GM11168 (cell line): Measurements from ENCODE around the gene DCAF15.

Experiments
- in situ Hi-C: fragments of 300-500 bp; cut with MboI; formaldehyde crosslinking; loops from one replicate; pipeline ENCODE4 v1.12.0; 2022; ENCODE audit warnings: low sequenced_read_pairs; ENCODE audit not compliant: unreplicated experiment

Gene DCAF15

DNA sequence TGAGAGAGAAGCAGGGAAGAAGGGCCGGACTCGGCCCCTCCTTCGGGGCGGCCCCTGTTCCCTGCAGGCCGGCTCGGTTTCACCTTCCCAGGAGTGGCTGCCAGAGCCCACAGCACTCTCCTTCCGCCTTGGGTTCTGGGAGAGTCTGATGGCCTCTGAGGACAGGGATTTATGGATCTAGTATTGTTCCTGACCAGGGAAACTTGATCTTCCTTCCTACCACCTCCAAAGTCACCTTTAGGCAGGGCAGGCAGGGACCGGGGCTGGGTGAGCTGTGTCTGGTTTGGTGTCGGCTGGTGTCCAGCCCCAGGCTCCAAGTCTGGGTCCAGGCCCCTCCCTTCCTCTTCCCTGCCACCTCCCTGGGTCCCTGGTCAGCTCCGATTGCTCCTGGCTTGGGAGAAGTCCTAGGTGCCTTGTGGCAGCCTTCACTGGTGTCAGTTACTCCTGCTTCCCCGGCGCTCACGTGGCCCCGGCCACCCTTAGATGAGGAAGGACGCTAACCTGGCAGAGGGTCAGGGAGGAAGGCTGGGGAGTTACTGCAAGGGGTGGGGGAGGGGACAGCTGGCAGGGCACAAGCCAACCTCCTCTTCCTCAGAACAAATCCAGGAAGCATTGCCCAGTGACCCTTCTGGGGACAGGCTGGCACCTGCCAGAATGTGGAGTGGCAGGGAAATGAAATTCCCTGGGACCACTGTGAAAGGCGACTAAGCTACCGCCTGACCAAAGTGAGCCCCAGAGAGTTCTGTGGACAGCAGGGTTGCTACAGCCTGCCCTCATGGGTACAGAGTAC lies 35.0 kb downstream of the DCAF15 start:
- in situ Hi-C loops: no loop called here

DNA sequence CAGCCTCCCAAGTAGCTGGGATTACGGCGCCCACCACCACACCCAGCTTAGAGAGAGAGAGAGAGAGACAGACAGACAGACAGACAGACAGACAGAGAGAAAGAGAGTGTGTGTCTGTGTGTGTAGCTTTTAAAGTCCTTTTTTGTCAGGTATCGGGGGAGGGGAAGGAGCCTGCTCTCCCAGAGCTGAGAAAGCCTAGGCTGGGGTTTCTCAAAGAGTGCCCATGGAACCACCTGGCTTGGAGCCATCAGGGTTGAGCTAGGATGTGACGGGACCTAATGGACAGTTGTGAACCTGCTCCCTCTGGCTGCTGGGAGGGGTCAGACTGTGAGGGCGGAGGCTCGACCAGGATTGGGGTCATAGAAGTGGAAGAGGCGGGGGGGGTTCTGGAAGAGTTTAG lies 37.2 kb downstream of the DCAF15 start:
- in situ Hi-C loops: no loop called here

DNA sequence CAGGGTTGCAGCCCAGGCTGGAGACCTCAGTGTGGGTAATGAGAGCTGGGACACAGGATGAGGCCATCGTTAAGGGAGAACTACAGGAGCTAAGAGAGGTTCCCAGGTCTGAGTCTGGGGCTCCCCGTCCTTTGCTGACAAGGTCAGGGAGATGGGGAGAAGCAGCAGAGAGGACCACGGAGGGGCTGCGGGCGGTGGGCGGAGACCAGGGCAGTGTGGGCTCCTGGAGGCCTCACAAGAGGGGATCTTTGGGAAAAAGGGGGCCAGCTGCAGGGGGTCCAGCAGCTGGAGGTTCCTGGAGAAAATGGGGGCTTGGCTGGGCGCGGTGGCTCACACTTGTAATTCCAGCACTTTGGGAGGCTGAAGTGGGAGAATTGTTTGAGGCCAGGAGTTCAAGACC lies 37.8 kb downstream of the DCAF15 start:
- in situ Hi-C loops: no loop called here

DNA sequence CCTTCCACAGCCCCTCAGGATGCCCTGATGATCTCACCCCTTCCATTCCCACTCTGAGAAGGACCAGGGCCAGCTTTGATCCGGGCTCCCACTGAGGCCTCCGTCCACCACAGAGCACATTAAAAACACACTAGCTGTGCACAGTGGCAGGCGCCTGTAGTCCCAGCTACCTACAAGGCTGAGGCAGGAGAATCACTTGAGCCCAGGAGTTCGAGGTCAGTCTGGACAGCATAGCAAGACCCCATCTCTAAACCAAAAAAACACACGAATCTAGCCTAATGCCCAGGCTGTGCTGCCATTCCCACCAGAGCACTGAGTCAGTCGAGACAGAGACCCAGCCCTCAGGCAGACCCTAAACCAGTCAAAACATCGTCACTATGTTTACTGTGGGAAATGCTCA lies 39.7 kb downstream of the DCAF15 start:
- in situ Hi-C loops: no loop called here

DNA sequence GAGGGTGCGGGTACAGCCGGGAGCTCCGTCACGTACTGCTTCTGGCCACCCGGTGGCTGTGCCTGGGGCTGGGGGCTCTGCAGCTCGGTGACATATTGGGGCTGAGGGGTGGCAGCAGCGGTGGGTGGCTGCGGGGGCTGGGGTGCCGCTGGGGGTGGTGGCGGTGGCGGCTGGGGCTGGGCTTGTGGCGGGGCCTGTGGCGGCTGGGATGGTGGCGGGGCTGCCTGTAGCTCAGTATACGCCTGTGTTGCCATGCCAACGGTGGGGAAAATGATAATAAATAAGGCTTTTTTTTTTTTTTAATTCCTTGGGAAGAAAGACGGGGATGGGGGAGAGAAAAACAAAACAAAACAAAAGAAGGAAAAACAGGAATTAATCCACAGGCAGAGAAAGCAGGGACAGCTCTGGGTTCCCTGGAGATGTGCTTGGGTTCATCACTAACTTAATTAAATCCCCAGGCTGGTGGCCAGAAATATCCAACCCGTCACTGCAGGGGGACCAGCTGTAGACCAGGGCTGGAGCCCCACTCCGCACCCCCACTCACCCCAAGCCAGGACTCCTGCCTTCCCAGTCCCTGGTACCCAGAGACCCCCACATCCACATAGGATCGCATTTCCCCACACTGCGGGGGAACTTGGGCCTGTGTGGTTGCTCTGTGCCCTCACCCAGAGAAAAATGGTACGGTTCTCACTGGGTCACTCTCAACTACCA lies 41.4 kb downstream of the DCAF15 start:
- in situ Hi-C loops: no loop called here

DNA sequence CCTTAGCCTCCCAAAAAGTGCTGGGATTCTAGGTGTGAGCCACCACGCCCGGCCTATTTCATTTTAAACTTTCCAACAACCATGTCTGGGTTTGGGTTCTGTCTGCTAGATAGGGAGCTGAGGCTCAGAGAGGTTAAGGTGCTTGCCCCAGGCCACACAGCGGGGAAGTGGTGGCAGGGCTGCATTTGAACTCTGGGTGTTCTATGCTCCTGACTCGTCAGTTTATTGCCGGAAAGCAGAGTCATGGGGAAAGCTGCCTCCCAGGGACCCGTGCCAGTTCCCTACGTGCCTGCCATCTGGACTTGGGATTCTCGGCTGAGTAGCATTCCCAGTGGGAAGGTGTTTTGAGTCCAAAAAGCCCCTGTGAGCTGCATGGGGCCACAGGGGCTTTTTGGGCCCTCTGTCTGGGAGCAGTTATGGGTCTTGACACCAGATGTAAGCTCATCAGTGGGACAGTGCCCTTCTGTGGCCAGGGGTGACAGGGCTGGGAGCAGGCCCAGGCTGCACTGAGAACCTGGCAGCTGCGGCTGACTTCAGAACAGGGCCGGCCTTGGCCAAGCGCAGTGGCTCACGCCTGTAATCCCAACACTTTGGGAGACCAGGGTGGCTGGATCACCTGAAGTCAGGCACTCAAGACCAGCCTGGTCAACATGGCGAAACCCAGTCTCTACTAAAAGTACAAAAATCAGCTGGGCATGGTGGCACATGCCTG lies 42.9 kb downstream of the DCAF15 start:
- in situ Hi-C loops: no loop called here

DNA sequence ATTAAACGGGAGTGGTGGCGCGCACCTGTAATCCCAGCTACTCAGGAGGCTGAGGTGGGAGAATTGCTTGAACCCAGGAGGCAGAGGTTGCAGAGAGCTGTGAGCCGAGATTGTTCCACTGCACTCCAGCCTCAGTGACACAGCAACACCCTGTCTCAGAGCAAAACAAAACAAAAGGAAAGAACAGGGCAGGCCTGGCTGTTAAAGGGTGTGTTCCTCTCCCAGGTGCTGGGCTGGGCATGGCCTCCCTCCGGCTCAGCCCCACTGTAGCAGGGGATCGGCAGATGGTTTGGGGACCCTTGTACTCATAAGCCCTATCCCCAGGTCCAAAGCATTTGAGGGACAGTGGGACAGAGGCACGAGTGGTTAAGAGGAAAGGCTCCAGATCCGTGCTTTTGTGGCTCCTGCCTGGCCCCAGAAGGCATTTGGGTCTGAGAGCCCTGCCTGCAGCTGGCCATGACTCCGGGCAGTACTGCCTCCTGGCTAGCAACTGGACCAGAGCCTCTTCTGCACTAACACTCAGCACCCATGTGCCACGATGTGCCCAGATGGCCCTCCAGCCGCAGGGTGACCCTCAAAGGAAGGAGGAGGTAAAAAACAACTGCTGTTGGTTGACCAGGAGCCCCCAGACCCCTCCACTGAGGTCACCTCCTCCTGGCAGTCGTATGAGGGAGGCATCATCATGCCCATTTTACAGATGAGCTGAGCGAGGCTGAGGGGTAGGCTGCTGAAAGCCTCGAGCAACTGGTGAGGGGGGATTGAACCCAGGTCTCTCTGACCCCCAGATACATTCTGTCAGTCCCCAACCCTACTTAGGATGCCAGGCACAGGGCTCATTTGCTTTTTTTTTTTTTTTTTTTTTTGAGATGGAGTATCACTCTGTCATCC lies 43.8 kb downstream of the DCAF15 start:
- in situ Hi-C loops: no loop called here

DNA sequence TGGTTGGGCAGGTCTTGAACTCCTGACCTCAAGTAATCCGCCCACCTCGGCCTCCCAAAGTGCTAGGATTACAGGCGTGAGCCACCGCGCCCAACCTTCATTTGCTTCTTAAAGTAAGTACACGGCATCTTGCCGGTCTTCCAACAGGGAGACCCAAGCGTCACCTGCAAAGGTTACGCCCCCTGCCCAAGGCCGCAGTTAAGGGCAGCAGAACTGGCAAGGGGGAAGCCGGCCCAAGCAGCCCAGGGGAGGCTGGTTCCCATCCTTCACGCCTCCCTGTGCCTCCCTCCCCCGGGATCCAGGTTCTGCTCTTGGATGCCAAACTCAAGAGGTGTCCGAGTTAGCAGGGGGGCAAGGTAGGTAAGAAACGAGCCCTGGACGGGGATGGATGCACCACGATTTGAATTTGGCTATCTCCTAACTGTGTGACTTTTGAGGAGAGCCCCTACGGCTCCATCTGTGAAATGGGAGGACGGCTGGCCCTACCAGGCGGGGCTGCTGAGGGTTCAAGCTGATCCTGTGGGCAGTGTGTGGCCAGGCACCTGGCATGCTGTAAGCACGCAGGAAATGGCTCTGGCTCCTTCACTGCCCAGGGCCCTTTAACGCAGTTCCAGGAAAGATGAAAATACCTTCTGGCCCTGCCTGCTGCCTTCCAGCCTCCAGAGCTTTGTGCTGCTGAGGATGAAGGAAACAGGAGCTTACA lies 44.8 kb downstream of the DCAF15 start:
- in situ Hi-C loops: no loop called here

DNA sequence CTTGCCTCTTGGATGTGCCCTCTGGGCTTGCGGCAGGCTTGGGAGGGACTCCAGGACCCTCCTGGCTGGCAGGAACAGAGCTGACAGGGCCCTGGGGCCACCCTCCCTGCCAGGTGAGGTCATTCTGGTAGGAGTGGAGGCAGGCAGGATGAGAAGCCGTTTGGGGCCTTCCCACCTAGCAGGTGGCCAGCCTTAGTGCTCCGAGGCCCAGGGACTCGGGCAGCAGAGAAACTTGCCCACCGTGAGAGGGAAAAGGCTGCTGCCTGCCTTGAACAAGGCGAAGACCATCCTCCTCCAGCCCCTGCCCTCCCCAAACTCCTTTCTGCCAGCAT lies 45.3 kb downstream of the DCAF15 start:
- in situ Hi-C loops: no loop called here

DNA sequence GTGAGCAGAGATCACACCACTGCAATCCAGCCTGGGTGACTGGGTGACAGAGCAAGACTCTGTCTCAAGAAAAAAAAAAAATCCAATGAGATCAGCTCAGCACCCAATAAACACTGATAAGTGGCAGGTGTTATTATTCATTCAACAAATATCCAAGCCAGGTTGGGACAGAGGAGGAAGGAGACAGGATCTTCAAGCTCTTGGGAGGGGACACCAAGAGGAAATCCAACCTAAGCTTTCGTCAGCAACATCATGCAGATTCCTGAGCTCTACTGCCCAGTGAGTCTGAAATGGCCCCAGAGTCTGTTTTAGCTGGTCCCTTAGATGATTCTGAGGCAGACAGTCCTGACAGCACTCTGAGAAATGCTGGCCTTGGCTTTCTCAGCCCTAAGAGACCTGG lies 46.1 kb downstream of the DCAF15 start:
- in situ Hi-C loops: no loop called here

DNA sequence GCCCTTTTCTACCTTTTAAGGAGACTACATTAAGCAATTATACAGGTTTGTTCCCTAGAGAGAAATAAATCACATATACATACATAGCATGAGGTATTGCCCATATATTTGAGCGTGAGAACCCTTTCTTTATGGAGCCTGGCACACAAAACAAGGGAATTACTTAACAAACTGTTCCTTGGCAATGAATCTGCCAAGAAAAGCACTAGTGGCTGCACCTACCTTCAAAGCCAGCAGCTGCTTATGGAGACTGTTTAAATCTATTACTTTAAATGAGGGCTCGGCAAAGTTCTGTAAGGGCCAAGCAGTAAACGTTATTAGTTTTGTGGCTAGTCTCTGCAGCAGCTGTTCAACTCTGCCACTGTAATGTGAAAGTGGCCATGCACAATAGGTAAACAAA lies 46.8 kb downstream of the DCAF15 start:
- in situ Hi-C loops: no loop called here

DNA sequence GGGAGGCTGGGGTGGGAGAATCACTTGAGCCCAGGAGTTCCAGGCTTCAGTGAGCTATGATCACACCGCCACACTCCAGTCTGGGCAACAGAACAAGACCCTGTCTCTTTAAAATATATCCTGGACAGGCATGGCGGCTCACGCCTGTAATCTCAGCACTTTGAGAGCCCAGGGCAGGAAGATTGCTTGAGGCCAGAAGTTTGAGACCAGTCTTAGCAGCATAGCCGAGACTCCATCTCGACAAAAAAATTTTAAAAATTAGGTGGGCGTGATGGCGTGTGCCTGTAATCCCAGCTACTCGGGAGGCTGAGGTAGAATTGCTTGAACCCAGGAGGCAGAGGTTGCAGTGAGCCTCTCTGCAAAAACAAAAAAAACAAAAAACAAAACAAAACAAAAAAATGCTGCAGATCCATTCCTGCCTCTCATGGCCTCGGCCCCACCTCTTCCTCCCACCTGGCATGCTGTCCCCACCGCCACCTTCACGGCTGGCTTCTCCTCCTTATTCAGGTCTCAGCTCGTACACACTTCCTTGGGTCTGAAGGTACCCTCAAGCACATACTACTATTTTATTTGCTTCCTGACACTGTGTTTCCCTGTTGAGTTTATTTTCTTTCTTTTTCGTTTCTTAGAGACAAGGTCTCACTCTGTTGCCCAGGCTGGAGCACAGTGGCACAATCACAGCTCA lies 48.5 kb downstream of the DCAF15 start:
- in situ Hi-C loops: no loop called here

DNA sequence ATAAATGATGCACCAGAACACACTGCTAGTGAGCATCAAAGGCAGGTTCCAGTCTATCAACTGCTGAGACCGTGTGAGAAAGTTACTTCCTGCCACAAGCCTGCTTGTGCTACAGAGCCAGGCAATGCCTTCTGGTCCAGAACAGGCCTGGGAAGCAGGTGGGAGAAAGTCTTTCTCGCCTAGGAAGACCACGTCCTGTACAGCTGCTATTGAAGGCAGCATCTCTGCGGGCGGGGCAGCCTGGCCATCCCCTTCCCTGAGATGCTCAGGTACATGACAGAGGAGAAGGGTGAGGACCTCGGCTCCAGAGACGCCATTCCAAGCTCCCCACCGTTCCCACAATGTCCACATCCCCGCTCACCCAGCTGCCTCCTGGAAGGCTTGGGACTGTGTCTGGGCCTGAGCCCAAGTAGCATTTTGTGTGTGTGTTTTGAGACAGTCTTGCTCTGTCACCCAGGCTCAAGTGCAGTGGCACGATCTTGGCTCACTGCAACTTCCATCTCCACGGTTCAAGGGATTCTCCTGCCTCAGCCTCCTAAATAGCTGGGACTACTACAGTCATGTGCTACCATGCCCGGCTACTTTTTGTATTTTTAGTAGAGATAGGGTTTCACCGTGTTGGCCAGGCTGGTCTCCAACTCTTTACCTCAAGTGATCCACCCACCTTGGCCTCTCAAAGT lies 50.4 kb downstream of the DCAF15 start:
- in situ Hi-C loops: no loop called here

DNA sequence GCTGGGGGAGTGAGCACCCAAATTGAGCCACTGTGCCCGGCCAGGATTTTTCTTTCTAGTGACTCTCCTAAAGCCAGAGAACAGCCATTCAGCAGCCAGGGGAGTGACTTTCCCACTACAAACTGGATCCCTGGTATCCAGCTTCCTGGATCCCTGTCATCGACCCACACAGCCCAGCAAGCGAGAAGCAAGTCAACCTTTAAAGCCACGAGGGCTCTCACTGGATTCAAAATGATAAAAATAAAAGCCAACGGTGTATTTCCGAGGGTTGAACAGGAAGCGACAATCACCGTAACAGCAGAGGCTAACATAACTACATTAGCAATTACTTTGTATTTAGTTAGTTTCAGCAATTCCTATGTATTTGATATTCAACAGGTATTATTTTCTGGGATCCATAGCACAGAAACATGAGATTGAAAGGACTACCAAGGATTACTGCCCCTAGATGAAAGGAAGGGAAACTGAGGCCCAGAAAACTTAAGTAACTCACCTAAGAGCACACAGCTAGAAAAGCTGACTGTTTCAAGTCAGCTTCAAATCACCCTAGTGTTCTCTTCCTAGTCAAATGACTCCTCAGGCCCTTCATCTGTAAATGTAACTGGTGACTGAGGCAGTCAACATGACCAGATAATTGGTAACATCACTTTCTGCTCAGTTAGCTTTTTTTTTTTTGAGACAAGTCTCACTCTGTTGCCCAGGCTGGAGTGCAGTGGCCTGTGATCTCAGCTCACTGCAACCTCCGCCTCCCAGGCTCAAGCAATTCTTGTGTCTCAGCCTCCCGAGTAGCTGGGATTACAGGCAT lies 51.1 kb downstream of the DCAF15 start:
- in situ Hi-C loops: no loop called here

DNA sequence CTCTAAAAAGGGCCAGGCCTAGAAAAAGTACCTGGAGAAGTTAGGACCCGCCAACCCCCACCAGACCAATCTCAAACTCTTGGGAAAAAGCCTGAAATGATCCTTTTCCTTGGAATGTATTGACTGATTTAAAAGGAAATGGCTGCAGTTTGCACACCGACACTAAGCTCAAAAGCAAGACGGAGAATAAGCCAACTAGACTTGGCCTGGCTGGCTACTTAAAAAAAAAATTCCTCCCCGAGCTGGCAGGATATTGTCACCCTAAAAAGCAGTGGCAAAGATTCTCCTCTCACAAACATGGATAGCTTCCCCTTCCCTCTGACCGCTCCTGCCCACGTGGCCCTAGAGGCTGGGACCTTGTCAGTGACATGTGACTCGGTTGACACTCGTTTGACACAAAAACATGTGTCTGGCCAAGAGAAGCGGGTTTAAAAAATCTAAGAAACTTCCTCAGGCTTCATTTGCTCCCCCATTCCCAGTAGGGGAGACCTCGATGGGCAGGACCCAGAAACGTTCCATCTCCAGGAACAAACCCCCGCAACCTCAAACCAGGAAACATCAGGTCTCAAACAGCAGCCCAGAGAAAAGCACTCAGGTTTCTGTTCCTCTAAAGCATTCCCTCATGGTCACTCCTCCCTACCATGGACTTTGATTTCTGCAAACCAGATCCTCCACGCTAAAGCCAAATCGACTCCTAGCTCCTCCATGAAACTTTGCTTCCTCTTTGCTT lies 52.5 kb downstream of the DCAF15 start:
- in situ Hi-C loops: no loop called here

DNA sequence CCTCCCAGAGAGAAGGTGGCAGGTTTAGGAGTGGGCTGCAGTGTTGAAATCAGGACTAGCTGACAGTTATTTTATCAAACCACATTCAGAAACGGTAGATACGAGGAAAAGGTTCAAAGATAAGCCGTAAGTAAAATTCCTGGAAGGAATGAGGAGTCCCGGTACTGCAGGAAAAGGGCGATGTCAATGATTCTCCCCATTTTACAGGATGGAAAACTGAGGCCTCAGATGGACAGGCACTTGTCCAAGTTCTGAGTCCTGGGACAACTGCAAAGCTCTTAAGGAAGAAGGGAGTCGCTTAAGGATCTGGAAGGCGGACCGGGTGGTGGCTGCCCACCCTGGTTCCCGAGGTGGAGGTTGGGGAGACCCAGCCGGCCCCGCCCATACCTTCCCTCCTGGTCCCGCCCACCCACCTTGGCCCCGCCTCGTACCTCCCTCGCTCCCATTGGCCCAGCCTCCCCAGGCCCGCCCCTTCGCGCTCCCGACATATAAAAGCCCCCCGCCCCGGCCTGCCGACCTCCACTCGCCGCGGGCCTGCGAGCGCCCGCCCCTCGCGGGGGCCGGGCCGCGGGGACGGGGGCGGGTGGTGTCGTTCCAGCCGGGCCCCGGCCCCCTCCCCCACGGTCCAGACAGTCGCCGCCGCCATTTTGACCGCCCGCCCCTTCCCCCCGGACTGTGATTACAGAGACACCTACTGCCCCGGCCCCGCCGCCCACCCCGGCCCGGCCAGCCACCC lies 53.2 kb downstream of the DCAF15 start:
- in situ Hi-C loops: no loop called here
